GM12878 (cell line): ENCODE results near the gene ARHGEF37. TPM values are rescaled to one million over a fixed set of nuclear protein-coding genes. Genes with fewer than 3 reads are reported as not detected.

Experiments
- ATF7 ChIP-seq: fragments of 450-650 bp; IDR thresholded peaks from 2 replicates; pipeline ENCODE4 v1.6.1; 2016; ENCODE audit warnings: low read depth, mild to moderate bottlenecking
- CHD2 ChIP-seq: IDR thresholded peaks from 2 replicates; pipeline ENCODE4 v1.6.1; 2011; ENCODE audit warnings: low read depth, low read length, improper control_type of control experiment, borderline replicate concordance
- E2F8 ChIP-seq: fragments of 450-650 bp; IDR thresholded peaks from 2 replicates; pipeline ENCODE4 v1.6.1; 2018; ENCODE audit warnings: mild to moderate bottlenecking, low read depth, moderate library complexity; ENCODE audit not compliant: partially characterized antibody
- FOXK2 ChIP-seq: fragments of 450-650 bp; IDR thresholded peaks from 2 replicates; pipeline ENCODE4 v1.6.1; 2017; ENCODE audit warnings: mild to moderate bottlenecking, moderate library complexity
- FOXM1 ChIP-seq: IDR thresholded peaks from 2 replicates; pipeline ENCODE4 v1.6.1; 2012; ENCODE audit warnings: low read depth, mild to moderate bottlenecking, inconsistent platforms, low read length, moderate library complexity
- HCFC1 ChIP-seq: fragments of 150-350 bp; IDR thresholded peaks from 2 replicates; pipeline ENCODE4 v1.6.1; 2014; ENCODE audit warnings: low read length
- IKZF1 ChIP-seq: fragments of 450-650 bp; conservative IDR thresholded peaks from 2 replicates; pipeline ENCODE4 v1.6.1; 2017; ENCODE audit warnings: antibody characterized with exemption, mild to moderate bottlenecking
- NBN ChIP-seq: fragments of 450-650 bp; IDR thresholded peaks from 2 replicates; pipeline ENCODE4 v1.6.1; 2016
- NFYA ChIP-seq: IDR thresholded peaks from 2 replicates; pipeline ENCODE4 v1.6.1; 2011; ENCODE audit warnings: low read depth, mild to moderate bottlenecking, low read length, improper control_type of control experiment, borderline replicate concordance
- NFYB ChIP-seq: IDR thresholded peaks from 2 replicates; pipeline ENCODE4 v1.6.1; 2011; ENCODE audit warnings: low read depth, mild to moderate bottlenecking, low read length, improper control_type of control experiment, moderate library complexity; ENCODE audit not compliant: insufficient read depth
- SIX5 ChIP-seq: IDR thresholded peaks from 2 replicates; pipeline ENCODE4 v1.6.1; 2011; ENCODE audit warnings: mild to moderate bottlenecking, low read depth, low read length, moderate library complexity; ENCODE audit not compliant: severe bottlenecking
- STAT1 ChIP-seq: fragments of 450-650 bp; conservative IDR thresholded peaks from 2 replicates; pipeline ENCODE4 v1.6.1; 2014; ENCODE audit warnings: antibody characterized with exemption, mild to moderate bottlenecking
- SUPT20H ChIP-seq: IDR thresholded peaks from 2 replicates; pipeline ENCODE4 v1.6.1; 2011; ENCODE audit warnings: low read depth, mild to moderate bottlenecking, low read length, moderate library complexity, borderline replicate concordance; ENCODE audit not compliant: control insufficient read depth
- TBL1XR1 ChIP-seq: IDR thresholded peaks from 2 replicates; pipeline ENCODE4 v1.6.1; 2012; ENCODE audit warnings: low read depth, low read length, improper control_type of control experiment
- YY1 ChIP-seq: IDR thresholded peaks from 2 replicates; pipeline ENCODE4 v1.6.1; 2011; ENCODE audit warnings: low read depth, mild to moderate bottlenecking, low read length
- ZNF622 ChIP-seq: fragments of 450-650 bp; IDR thresholded peaks from 2 replicates; pipeline ENCODE4 v1.6.1; 2017; ENCODE audit warnings: mild to moderate bottlenecking, inconsistent platforms
- ZSCAN29 ChIP-seq: fragments of 450-650 bp; IDR thresholded peaks from 2 replicates; pipeline ENCODE4 v1.6.1; 2017; ENCODE audit warnings: mild to moderate bottlenecking, moderate library complexity
- polyA plus RNA-seq, 11 experiments: library from polyadenylated mRNA; depleted of rRNA in 4 of 11; unstranded in 6 of 11; stranded (reverse) in 5 of 11; fragments of >200 nt; fragmentation: Nextera tagmentation in 4 of 11; fragmentation: Illumina TruSeq in 1 of 11; extraction: Ambion mirVana in 4 of 11; extraction: Trizol in 1 of 11; gene quantifications; 1 replicate in 1 of 11; 2 replicates in 10 of 11; pipeline versions ENCODE4 v1.2.1 to v1.2.3, GENCODE V29; 2011 to 2016; ENCODE audit warnings: inconsistent platforms in 2 of 11, missing spikeins in 2 of 11, low read depth in 1 of 11
- total RNA-seq, 4 experiments: library from RNA; depleted of rRNA in 3 of 4; stranded (reverse); fragments of >200 nt in 3 of 4; fragmentation: Illumina TruSeq in 1 of 4; extraction: Trizol in 1 of 4; gene quantifications; 2 replicates each; pipeline versions ENCODE4 v1.2.1 to v1.2.3, GENCODE V29; 2013 to 2021

ARHGEF37 gene
- total and polyA plus RNA-seq, 10 of the 15 experiments (the other 5 are each of a cell fraction or from before 2014, with no cell fraction given) = 0.16 to 1.1 (median 0.63) TPM

GRCh38 chr5:149549461-149550267 lies 31.6 kb upstream of the ARHGEF37 start (continued):
- no peak for TF ChIP-seq NFYB
- no peak for TF ChIP-seq FOXK2
- no peak for TF ChIP-seq HCFC1
- no peak for TF ChIP-seq ZSCAN29
- no peak for TF ChIP-seq TBL1XR1
- no peak for TF ChIP-seq CHD2
- TF ChIP-seq IKZF1 = peak; percentile 54
- TF ChIP-seq SUPT20H = no peak
- TF ChIP-seq NBN = no peak
- no peak for TF ChIP-seq E2F8
- no peak for TF ChIP-seq SIX5
- TF ChIP-seq NFYA = no peak
- no peak; the same call in 1 of the 2 replicates for TF ChIP-seq STAT1
- peak; percentile 98 for TF ChIP-seq YY1
- TF ChIP-seq ZNF622 = no peak
- TF ChIP-seq ATF7 = peak; percentile 1; the same call in 1 of the 2 replicates
- no peak for TF ChIP-seq FOXM1
